HCT116 (cell line): ENCODE data around the gene PDSS2.

Experiments used
- CEBPB ChIP-seq: IDR thresholded peaks from 2 replicates; pipeline ENCODE4 v1.6.1; 2012; ENCODE audit warnings: low read depth
- EZH2 ChIP-seq: fragments of 200-600 bp; sonication (generic); IDR thresholded peaks from 2 replicates; pipeline ENCODE4 v1.6.1; 2017; ENCODE audit warnings: antibody characterized with exemption, mixed run types
- EZH2phosphoT487 ChIP-seq: fragments of 200-600 bp; IDR thresholded peaks from 2 replicates; pipeline ENCODE4 v1.6.1; 2018; ENCODE audit warnings: antibody characterized with exemption, borderline replicate concordance
- FOSL1 ChIP-seq: IDR thresholded peaks from 2 replicates; pipeline ENCODE4 v1.6.1; 2012; ENCODE audit warnings: low read depth
- JUND ChIP-seq: IDR thresholded peaks from 2 replicates; pipeline ENCODE4 v1.6.1; 2012
- POLR2A ChIP-seq: IDR thresholded peaks from 2 replicates; pipeline ENCODE4 v1.7.0; 2011; ENCODE audit warnings: borderline replicate concordance; ENCODE audit not compliant: insufficient read depth, insufficient read length; ENCODE audit errors: extremely low read depth
- POLR2AphosphoS5 ChIP-seq: IDR thresholded peaks from 2 replicates; pipeline ENCODE4 v1.6.1; 2011; ENCODE audit warnings: mild to moderate bottlenecking, low read depth, low read length, moderate library complexity
- RAD21 ChIP-seq: IDR thresholded peaks from 2 replicates; pipeline ENCODE4 v1.6.1; 2012; ENCODE audit warnings: low read depth, mild to moderate bottlenecking
- TF ChIP-seq, protein P1 (sequence below), 3 experiments: fragments of 200-600 bp in 1 of 3; sonication (generic) in 1 of 3; IDR thresholded peaks in 2 of 3; conservative IDR thresholded peaks in 1 of 3; 2 replicates each; pipeline ENCODE4 v1.5.1; 2012 to 2017; ENCODE audit warnings: low read depth in 2 of 3, low read length in 2 of 3, antibody characterized with exemption in 1 of 3, borderline replicate concordance in 1 of 3, control low read depth in 1 of 3, mild to moderate bottlenecking in 1 of 3, mixed read lengths in 1 of 3, mixed run types in 1 of 3, moderate library complexity in 1 of 3; ENCODE audit not compliant: insufficient read depth in 1 of 3
- TF ChIP-seq, protein P2 (sequence below): IDR thresholded peaks from 2 replicates; pipeline ENCODE4 v1.6.1; 2012

DNA sequence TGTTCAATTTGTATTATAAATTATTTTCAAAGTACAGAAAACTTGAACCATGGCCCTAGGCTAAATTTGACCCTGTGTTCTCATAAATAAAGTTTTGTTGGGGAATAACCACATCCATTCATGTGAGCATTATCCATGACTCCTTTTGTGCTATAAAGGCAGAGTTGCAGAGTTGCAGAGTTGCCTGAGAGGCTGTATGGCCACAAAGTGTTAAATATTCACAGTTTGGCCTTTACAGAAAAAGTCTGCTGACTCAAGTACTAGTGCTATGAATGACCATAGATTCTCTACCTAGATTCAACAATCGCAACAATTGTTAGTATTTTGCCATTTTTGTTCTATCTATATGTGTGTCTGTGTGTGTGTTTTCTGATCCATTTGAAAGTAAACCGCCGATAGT is 297.8 kb downstream of the PDSS2 start:
- no peak for TF ChIP-seq POLR2A
- TF ChIP-seq POLR2AphosphoS5, result no peak
- TF ChIP-seq, protein P1, sequence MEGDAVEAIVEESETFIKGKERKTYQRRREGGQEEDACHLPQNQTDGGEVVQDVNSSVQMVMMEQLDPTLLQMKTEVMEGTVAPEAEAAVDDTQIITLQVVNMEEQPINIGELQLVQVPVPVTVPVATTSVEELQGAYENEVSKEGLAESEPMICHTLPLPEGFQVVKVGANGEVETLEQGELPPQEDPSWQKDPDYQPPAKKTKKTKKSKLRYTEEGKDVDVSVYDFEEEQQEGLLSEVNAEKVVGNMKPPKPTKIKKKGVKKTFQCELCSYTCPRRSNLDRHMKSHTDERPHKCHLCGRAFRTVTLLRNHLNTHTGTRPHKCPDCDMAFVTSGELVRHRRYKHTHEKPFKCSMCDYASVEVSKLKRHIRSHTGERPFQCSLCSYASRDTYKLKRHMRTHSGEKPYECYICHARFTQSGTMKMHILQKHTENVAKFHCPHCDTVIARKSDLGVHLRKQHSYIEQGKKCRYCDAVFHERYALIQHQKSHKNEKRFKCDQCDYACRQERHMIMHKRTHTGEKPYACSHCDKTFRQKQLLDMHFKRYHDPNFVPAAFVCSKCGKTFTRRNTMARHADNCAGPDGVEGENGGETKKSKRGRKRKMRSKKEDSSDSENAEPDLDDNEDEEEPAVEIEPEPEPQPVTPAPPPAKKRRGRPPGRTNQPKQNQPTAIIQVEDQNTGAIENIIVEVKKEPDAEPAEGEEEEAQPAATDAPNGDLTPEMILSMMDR (IDR thresholded peaks at IDR 0.05 in 2 of 3, conservative IDR thresholded peaks at IDR 0.05 in 1 of 3; ENCODE audit: borderline replicate concordance in 1 of 3, insufficient read depth in 1 of 3, low read depth in 2 of 3, low read length in 2 of 3), result no peak
- TF ChIP-seq EZH2phosphoT487, result no peak
- TF ChIP-seq RAD21, result no peak
- no peak for TF ChIP-seq EZH2
- TF ChIP-seq, protein P2, sequence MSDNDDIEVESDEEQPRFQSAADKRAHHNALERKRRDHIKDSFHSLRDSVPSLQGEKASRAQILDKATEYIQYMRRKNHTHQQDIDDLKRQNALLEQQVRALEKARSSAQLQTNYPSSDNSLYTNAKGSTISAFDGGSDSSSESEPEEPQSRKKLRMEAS, result no peak
- TF ChIP-seq CEBPB, result no peak
- no peak for TF ChIP-seq JUND
- no peak for TF ChIP-seq FOSL1
